Fibroblast of lung (primary cell): ENCODE data around the gene TRIM62. TPM values are rescaled to one million over a fixed set of nuclear protein-coding genes. Genes with fewer than 3 reads are reported as not detected.

Experiments used
- DNase-seq, 2 donors: peaks; one replicate each; pipeline versions ENCODE4 v3.0.0 to v3.0.0-alpha.2; 2010; ENCODE audit warnings: low read depth in 2 of 2
- H2AFZ ChIP-seq: 2 replicates; pipeline ENCODE4 v1.5.1; 2012; ENCODE audit warnings: low read length, control low read depth, inconsistent platforms
- H3K27ac ChIP-seq: 2 replicates; pipeline ENCODE4 v1.5.1; 2011; ENCODE audit warnings: low read length, control low read depth; ENCODE audit not compliant: insufficient read depth
- H3K27me3 ChIP-seq: 2 replicates; pipeline ENCODE4 v1.5.1; 2011; ENCODE audit warnings: mild to moderate bottlenecking, low read length; ENCODE audit not compliant: control insufficient read depth, insufficient read depth
- H3K36me3 ChIP-seq: 2 replicates; pipeline ENCODE4 v1.5.1; 2011; ENCODE audit warnings: low read length; ENCODE audit not compliant: control insufficient read depth, insufficient read depth
- H3K4me1 ChIP-seq: 2 replicates; pipeline ENCODE4 v1.5.1; 2011; ENCODE audit warnings: low read length; ENCODE audit not compliant: control insufficient read depth, insufficient read depth; ENCODE audit errors: extremely low read depth
- H3K4me2 ChIP-seq: 2 replicates; pipeline ENCODE4 v1.5.1; 2011; ENCODE audit warnings: low read length, control low read depth; ENCODE audit not compliant: insufficient read depth; ENCODE audit errors: extremely low read depth
- H3K4me3 ChIP-seq, 4 experiments: fragments of 200-600 bp in 1 of 4; sonication (generic) in 1 of 4; replicated peaks in 1 of 4; 2 replicates each; pipeline ENCODE4 v1.5.1; 2011 to 2016; ENCODE audit warnings: low read length in 4 of 4, low read depth in 3 of 4, mild to moderate bottlenecking in 3 of 4, control low read depth in 2 of 4, inconsistent platforms in 1 of 4, mixed read lengths in 1 of 4; ENCODE audit not compliant: insufficient read depth in 1 of 4; ENCODE audit errors: control extremely low read depth in 1 of 4
- H3K79me2 ChIP-seq: 2 replicates; pipeline ENCODE4 v1.5.1; 2012; ENCODE audit warnings: mild to moderate bottlenecking, low read length, inconsistent platforms; ENCODE audit not compliant: control insufficient read depth, insufficient read depth
- H3K9ac ChIP-seq: 2 replicates; pipeline ENCODE4 v1.5.1; 2011; ENCODE audit warnings: mild to moderate bottlenecking, low read length, control low read depth; ENCODE audit not compliant: insufficient read depth
- H3K9me3 ChIP-seq: 2 replicates; pipeline ENCODE4 v1.5.1; 2012; ENCODE audit warnings: low read depth, low read length; ENCODE audit not compliant: control insufficient read depth, insufficient read depth
- H4K20me1 ChIP-seq: 2 replicates; pipeline ENCODE4 v1.5.1; 2011; ENCODE audit warnings: low read length; ENCODE audit not compliant: control insufficient read depth, insufficient read depth; ENCODE audit errors: extremely low read depth
- EZH2 ChIP-seq: IDR thresholded peaks from 2 replicates; pipeline ENCODE4 v1.5.1; 2012; ENCODE audit warnings: low read length, control low read depth, mild to moderate bottlenecking; ENCODE audit errors: missing control alignments
- polyA plus RNA-seq, 2 donors: library from polyadenylated mRNA; depleted of rRNA in 1 of 2; stranded (reverse) in 1 of 2; unstranded in 1 of 2; fragments of >200 nt; gene quantifications; 2 replicates each; pipeline ENCODE4 v1.2.1, GENCODE V29; 2011 to 2012; ENCODE audit warnings: missing spikeins in 1 of 2
- total RNA-seq: library from RNA; depleted of rRNA; stranded (reverse); fragments of >200 nt; gene quantifications from 2 replicates; pipeline ENCODE4 v1.2.1, GENCODE V29; 2014
- TF ChIP-seq, protein P1 (sequence below), 2 donors: IDR thresholded peaks in 1 of 2; conservative IDR thresholded peaks in 1 of 2; 1 replicate in 1 of 2; 2 replicates in 1 of 2; pipeline ENCODE4 v1.5.1; 2011 to 2012; ENCODE audit warnings: low read length in 2 of 2, control low read depth in 1 of 2, inconsistent platforms in 1 of 2, low read depth in 1 of 2, mild to moderate bottlenecking in 1 of 2

The TRIM62 gene
- total and polyA plus RNA-seq, 2 donors (not counting 1 experiment from before 2014, with no cell fraction given): 1.8 to 2.4 TPM

DNA sequence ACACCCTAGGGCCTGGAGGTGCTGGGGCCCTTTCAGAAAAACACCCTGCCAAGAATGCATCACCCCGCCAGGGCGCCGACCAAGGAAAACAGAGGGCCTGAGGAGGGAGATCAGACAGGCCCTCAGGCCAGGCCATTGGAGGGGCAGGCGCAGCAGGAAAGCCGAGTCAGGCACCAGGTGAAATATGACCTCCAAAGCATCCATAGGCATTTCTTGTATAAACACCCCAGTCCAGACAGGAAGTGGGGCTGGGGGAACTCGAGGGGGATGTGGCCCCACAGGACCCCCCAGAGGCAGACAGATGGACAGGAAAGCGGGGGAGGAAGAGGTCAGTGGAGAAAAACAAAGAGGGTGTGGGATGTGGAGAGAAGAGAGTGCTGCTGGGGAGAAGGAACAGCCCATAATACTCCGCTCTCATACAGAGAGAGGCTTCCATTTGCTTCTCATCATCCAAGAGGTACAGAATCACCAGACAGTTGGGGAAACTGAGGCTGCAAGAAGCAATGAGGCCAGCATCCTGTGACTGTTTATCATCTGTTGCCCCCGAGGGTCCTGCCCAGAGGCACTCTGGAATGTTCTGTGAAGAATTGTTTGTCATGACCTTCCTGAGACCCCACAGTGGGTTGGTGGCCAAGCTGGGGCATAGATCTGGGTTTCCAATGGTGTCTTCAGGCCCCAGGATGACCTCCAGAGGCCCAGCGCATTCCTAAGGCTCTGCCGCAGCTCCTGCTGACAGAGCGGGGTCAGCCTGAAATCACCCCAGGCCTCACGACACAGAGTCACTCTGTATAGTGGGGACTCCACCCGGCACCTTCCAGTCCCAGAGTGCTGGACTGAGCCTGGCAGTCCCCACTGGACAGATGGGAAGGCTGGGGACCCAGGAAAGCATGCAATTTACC, 18.0 kb downstream of the TRIM62 start:
- no peak overlapping the region for H3K27ac ChIP-seq
- H3K4me1 ChIP-seq: peaks cover 7% of the 10 kb centered on the region
- no peak overlapping the region for H2AFZ ChIP-seq
- H3K36me3 ChIP-seq: peaks cover 4% of the 10 kb centered on the region
- H3K4me3 ChIP-seq: no peak overlapping the region
- no peaks in the 10 kb centered on the region for H4K20me1 ChIP-seq
- TF ChIP-seq, protein P1, sequence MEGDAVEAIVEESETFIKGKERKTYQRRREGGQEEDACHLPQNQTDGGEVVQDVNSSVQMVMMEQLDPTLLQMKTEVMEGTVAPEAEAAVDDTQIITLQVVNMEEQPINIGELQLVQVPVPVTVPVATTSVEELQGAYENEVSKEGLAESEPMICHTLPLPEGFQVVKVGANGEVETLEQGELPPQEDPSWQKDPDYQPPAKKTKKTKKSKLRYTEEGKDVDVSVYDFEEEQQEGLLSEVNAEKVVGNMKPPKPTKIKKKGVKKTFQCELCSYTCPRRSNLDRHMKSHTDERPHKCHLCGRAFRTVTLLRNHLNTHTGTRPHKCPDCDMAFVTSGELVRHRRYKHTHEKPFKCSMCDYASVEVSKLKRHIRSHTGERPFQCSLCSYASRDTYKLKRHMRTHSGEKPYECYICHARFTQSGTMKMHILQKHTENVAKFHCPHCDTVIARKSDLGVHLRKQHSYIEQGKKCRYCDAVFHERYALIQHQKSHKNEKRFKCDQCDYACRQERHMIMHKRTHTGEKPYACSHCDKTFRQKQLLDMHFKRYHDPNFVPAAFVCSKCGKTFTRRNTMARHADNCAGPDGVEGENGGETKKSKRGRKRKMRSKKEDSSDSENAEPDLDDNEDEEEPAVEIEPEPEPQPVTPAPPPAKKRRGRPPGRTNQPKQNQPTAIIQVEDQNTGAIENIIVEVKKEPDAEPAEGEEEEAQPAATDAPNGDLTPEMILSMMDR (conservative IDR thresholded peaks at IDR 0.05 in 1 of 2, IDR thresholded peaks at IDR 0.05 in 1 of 2; ENCODE audit: low read depth in 1 of 2, low read length in 2 of 2): no peak
- TF ChIP-seq EZH2: no peak
- H3K27me3 ChIP-seq: no peaks in the 10 kb centered on the region
- H3K79me2 ChIP-seq: no peaks in the 10 kb centered on the region
- H3K4me2 ChIP-seq: no peak overlapping the region
- peak; percentile 25 to 93 for DNase-seq
- no peaks in the 10 kb centered on the region for H3K9me3 ChIP-seq
- no peak overlapping the region for H3K9ac ChIP-seq

DNA sequence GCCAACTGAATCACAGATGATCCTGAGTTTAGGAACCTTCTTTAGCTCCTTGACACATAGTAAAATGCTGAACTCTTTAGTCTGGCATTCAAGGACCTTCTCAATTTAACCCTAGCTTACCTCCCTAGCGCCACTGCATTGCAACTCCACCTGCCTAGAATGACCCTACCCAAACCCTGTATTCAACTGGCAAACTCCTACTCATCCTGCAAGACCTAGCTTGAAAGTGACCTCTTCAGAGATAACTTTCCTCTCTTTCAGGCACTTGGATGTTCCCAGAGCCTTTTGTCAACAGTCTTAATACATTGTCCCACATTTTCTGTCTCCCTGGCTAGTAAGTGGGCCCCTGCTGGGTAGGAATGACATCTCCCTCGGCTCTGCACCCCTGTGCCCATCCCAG, 19.7 kb downstream of the TRIM62 start:
- TF ChIP-seq, protein P1 (conservative IDR thresholded peaks at IDR 0.05 in 1 of 2, IDR thresholded peaks at IDR 0.05 in 1 of 2; ENCODE audit: low read depth in 1 of 2, low read length in 2 of 2): no peak
- TF ChIP-seq EZH2: no peak
- Histone ChIP-seq H3K36me3 (peaks cover 4% of the 10 kb centered on the region), H3K4me1 (peaks cover 7% of the 10 kb centered on the region), H3K4me2 (no peak overlapping the region), H3K9ac (no peak overlapping the region), H3K27ac (no peak overlapping the region), H2AFZ (no peak overlapping the region), H3K9me3 (no peaks in the 10 kb centered on the region), H4K20me1 (no peaks in the 10 kb centered on the region), H3K27me3 (no peaks in the 10 kb centered on the region), H3K4me3 (no peak overlapping the region), H3K79me2 (no peaks in the 10 kb centered on the region)
- DNase-seq: no peak

DNA sequence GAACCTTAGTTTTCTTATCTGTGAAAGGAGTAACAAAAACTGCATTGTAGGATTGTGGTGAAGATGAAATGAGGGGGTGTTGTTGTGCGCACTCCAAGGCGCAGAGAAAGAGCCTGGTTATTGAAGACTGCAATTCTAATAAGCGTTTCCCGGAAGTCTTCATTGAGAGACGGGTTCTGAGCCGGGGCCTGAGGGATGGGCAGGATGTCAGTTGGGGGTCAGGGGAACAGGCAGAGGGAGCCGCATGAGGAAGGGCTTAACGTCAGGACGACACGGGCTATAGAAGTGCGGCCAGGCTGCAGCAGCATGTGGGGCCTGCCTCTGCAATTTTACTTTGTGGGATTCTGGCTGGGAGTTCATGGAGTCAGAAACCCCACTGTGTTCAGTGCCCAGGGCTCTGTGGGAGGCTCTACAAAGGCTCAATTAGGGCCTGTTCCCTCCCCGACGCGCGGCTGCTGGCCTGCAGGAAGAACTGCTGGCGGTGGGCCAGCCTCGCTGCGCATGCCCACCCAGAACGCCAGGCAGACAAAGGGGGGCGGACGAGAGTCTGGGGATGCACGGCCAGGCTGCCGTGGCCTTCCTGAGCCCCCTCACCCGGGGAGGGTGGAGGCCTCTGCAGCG, 20.7 kb downstream of the TRIM62 start:
- Histone ChIP-seq H3K9ac (no peak overlapping the region), H3K4me1 (peaks cover 7% of the 10 kb centered on the region), H3K36me3 (peaks cover 4% of the 10 kb centered on the region), H3K4me3 (no peak overlapping the region), H3K79me2 (no peaks in the 10 kb centered on the region), H2AFZ (peak overlapping the region; percentile 16), H3K27ac (no peak overlapping the region), H3K4me2 (no peak overlapping the region), H4K20me1 (no peaks in the 10 kb centered on the region), H3K27me3 (no peaks in the 10 kb centered on the region), H3K9me3 (no peaks in the 10 kb centered on the region)
- TF ChIP-seq EZH2: no peak
- TF ChIP-seq, protein P1 (conservative IDR thresholded peaks at IDR 0.05 in 1 of 2, IDR thresholded peaks at IDR 0.05 in 1 of 2; ENCODE audit: low read depth in 1 of 2, low read length in 2 of 2): no peak
- DNase-seq: peak; percentile 49 to 67
